Prostate gland (tissue), 2 donors: ENCODE results near the gene TTLL5. TPM values are rescaled to one million over a fixed set of nuclear protein-coding genes. Genes with fewer than 3 reads are reported as not detected.

ENCODE experiments used
- DNase-seq: peaks from one replicate; pipeline ENCODE4 v3.0.0-alpha.2; 2019; ENCODE audit warnings: low spot score
- H3K27ac ChIP-seq, 2 donors: fragments of 200-600 bp; sonication (generic); 2 replicates each; pipeline ENCODE4 v1.5.1; 2017 to 2019
- H3K27me3 ChIP-seq: fragments of 200-600 bp; sonication (generic); replicated peaks from 2 replicates; pipeline ENCODE4 v1.5.1; 2019; ENCODE audit not compliant: insufficient read depth
- H3K36me3 ChIP-seq, 2 donors: fragments of 200-600 bp; sonication (generic); 1 replicate in 1 of 2; 2 replicates in 1 of 2; pipeline versions ENCODE4 v1.5.1 to v1.8.1; 2017 to 2019
- H3K4me1 ChIP-seq: fragments of 200-600 bp; sonication (generic); replicated peaks from 2 replicates; pipeline ENCODE4 v1.5.1; 2019
- H3K4me3 ChIP-seq, 2 donors: fragments of 200-600 bp; sonication (generic); 2 replicates each; pipeline ENCODE4 v1.5.1; 2017 to 2019
- H3K9me3 ChIP-seq: fragments of 200-600 bp; sonication (generic); 2 replicates; pipeline ENCODE4 v1.5.1; 2017
- POLR2A ChIP-seq: fragments of 450-650 bp; IDR thresholded peaks from one replicate; pipeline ENCODE4 v1.6.1; 2016; ENCODE audit warnings: antibody characterized with exemption, mild to moderate bottlenecking
- POLR2AphosphoS5 ChIP-seq: sonication (generic); formaldehyde crosslinking; IDR thresholded peaks from one replicate; pipeline ENCODE4 v1.6.1; 2017; ENCODE audit warnings: antibody characterized with exemption
- WGBS: methylation state at CpG from one replicate; pipeline ENCODE4 v1.1.5; 2018; 5-methylcytosine and 5-hydroxymethylcytosine counted together
- intact Hi-C: fragments of 100-400 bp; cut with DNase I; formaldehyde crosslinking; loops from one replicate; pipeline ENCODE4 v1.14.2; 2022
- total RNA-seq, 2 donors: library from RNA; depleted of rRNA; stranded (reverse); fragments of >200 nt; gene quantifications; one replicate each; pipeline ENCODE4 v1.1.0, GENCODE V29; 2016
- TF ChIP-seq, protein P1 (sequence below), 4 experiments: fragments of 200-600 bp in 2 of 4; fragments of 450-650 bp in 2 of 4; sonication (generic) in 2 of 4; IDR thresholded peaks; 1 replicate in 3 of 4; 2 replicates in 1 of 4; pipeline ENCODE4 v1.5.1; 2016 to 2019; ENCODE audit warnings: antibody characterized with exemption in 4 of 4, mild to moderate bottlenecking in 2 of 4, moderate library complexity in 2 of 4

TTLL5 gene
- total RNA-seq, 2 donors from 2014 or later: 40.3 to 46.2 TPM

DNA sequence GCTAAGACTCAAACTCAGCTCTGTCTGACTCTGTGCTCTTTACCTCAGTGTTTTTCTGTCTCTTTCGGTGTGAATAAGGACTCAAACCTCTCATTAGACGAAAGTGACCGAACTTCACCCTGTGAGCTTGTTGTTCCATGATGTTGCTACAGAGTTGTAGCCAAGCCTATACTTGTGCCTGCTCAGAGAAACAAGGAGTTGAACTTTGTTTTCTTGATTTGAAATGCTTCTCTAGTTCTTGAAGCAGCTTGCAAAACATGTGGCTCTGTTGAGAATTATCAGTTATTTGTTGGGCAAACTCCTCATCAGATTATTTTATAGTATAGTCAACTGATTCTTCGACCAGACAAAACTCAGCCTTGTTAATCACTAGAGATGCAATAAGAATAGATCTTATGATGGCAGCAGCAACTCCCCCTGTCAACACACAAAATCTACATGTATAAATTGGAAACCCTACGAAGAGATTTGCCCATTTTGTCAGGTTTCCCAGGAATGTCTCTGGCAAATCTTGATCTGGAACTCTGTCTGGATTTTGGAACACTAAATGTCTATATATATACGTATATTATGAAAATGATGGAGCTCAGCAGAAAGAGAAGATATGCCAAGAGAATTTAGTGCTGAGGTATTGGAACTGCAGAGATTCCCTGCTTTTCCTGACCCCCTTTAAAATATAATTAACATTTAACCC is 146.8 kb downstream of the TTLL5 start:
- Histone ChIP-seq H3K36me3 (no peaks in the 10 kb centered on the region), H3K4me1 (no peaks in the 10 kb centered on the region), H3K27me3 (no peaks in the 10 kb centered on the region), H3K27ac (no peak overlapping the region), H3K4me3 (no peak overlapping the region), H3K9me3 (no peaks in the 10 kb centered on the region)
- 93% methylated on average over 6 of the region's 6 CpGs for WGBS
- DNase-seq: no peak
- TF ChIP-seq POLR2A: no peak
- TF ChIP-seq, protein P1, sequence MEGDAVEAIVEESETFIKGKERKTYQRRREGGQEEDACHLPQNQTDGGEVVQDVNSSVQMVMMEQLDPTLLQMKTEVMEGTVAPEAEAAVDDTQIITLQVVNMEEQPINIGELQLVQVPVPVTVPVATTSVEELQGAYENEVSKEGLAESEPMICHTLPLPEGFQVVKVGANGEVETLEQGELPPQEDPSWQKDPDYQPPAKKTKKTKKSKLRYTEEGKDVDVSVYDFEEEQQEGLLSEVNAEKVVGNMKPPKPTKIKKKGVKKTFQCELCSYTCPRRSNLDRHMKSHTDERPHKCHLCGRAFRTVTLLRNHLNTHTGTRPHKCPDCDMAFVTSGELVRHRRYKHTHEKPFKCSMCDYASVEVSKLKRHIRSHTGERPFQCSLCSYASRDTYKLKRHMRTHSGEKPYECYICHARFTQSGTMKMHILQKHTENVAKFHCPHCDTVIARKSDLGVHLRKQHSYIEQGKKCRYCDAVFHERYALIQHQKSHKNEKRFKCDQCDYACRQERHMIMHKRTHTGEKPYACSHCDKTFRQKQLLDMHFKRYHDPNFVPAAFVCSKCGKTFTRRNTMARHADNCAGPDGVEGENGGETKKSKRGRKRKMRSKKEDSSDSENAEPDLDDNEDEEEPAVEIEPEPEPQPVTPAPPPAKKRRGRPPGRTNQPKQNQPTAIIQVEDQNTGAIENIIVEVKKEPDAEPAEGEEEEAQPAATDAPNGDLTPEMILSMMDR (IDR thresholded peaks at IDR 0.05): no peak
- no peak for TF ChIP-seq POLR2AphosphoS5
- intact Hi-C loops: no loop called here

DNA sequence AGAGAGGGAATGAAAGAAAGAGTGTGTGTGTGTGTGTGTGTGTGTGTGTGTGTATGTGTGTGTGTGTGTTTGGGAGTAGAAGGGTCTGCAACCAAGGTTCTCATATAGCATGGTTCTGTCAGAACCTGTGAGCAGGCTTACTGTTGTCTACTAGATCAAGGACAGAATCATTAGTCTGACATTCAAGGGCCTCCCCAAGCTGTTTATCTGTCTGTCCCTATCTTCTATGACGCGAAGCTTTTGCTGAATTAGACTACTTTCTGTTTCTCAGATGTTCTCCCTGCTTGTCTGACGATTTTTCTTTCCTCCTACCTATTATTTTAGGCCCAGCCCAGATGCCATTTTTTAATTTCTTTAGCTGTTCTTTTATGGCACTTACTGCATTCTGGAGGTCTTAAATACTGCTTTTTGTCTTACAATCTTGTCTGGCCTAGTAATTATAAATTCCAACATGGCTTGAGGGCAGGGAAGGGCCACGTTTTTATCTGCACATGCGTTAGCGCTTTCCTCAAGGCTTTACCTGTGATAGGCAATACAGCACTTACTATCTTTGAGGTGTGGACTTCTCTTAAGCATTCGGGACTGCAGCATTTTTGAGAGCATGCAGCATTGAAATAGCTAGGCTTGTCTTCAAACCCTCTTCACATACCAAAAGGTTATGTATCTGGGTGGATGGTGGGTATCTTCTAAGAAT is 150.2 kb downstream of the TTLL5 start:
- H3K27me3 ChIP-seq: no peaks in the 10 kb centered on the region
- H3K27ac ChIP-seq: no peak overlapping the region
- TF ChIP-seq POLR2A: no peak
- no peak for TF ChIP-seq POLR2AphosphoS5
- H3K36me3 ChIP-seq: no peaks in the 10 kb centered on the region
- 64% methylated on average over 7 of the region's 7 CpGs for WGBS
- no peak for DNase-seq
- intact Hi-C loops: no loop called here
- no peaks in the 10 kb centered on the region for H3K9me3 ChIP-seq
- H3K4me3 ChIP-seq: no peak overlapping the region
- no peaks in the 10 kb centered on the region for H3K4me1 ChIP-seq

DNA sequence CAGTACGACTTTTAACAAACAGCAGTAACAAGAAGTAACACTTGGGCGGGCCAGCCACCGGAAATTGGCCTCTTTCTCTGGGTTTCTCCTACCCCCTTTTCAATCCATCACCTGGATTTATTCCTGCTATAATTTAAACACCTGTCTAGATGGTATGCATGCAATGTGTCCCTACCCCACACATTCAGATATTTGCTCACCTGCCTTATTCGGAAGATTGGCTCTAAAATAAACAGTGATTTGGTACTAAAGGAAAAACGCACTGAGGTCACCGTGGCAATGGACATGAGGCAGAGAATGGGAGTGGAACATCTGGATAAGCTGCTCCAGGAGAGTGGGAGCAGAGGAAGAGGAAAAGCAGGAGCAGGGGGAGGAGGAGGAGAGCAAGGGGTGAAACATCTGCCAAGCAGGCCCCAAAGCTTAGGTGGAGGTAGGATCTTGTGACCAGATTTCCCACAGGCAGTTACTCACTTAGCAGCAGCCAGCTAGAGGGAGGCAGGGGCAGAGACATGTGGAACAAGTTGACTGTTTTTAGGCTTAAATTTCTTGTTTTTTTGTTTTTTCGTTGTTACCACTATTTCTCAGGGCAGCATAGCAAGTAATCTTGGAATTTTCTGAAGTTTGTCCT is 150.9 kb downstream of the TTLL5 start:
- TF ChIP-seq POLR2A: no peak
- TF ChIP-seq, protein P1 (IDR thresholded peaks at IDR 0.05): no peak
- TF ChIP-seq POLR2AphosphoS5: no peak
- H3K9me3 ChIP-seq: no peaks in the 10 kb centered on the region
- WGBS: 37% methylated on average over 7 of the region's 7 CpGs
- DNase-seq: no peak
- no peaks in the 10 kb centered on the region for H3K4me1 ChIP-seq
- H3K4me3 ChIP-seq: no peak overlapping the region
- no peak overlapping the region for H3K27ac ChIP-seq
- intact Hi-C loops: no loop called here
- no peaks in the 10 kb centered on the region for H3K36me3 ChIP-seq
- H3K27me3 ChIP-seq: no peaks in the 10 kb centered on the region

DNA sequence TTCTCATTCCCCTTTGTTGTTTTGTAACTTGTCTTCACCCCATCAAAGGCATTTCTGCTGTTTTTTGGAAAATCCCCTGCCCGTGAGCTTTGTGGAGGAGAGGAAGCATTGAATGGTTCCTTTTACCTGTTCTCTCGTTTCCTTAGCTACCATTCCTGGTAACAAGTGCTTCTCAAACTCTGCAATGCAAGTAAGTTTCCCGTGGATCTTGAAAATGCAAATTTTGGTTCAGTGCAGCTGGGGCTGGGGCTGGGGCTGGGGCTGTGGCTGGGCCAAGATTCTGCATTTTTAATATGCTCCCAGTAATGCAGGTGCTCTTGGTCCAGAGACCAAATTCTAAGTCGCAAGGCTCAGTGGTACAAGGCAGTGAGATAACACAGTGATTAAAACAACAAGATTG is 151.6 kb downstream of the TTLL5 start:
- Histone ChIP-seq H3K4me1 (no peaks in the 10 kb centered on the region), H3K4me3 (no peak overlapping the region), H3K27me3 (no peaks in the 10 kb centered on the region), H3K36me3 (no peaks in the 10 kb centered on the region), H3K27ac (no peak overlapping the region), H3K9me3 (no peaks in the 10 kb centered on the region)
- DNase-seq: no peak
- 65% methylated on average over 4 of the region's 4 CpGs for WGBS
- intact Hi-C loops: no loop called here
- TF ChIP-seq POLR2AphosphoS5 (no peak), POLR2A (no peak)
- TF ChIP-seq, protein P1 (IDR thresholded peaks at IDR 0.05): no peak

DNA sequence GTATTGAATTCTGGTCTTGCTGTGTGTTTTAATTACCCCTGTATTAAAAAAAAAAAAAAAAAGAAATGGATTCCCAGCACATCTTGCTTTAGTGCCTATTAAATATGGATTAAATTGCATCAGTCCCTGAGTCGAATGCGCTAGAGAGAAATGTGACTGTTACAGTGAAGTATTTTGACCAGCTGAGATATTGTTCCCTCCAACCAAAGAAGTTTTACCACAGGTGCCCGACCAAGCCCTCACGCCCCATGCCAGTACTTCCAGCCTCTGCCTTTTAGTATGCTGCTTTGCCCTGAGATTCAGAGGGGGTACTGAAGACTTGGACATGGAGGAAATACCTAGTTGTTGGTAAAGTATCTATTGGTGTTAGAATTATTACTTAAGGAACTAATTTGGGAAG is 159.7 kb downstream of the TTLL5 start:
- Histone ChIP-seq H3K4me1 (peaks cover 7% of the 10 kb centered on the region), H3K9me3 (no peaks in the 10 kb centered on the region), H3K4me3 (no peak overlapping the region), H3K27ac (no peak overlapping the region), H3K27me3 (no peaks in the 10 kb centered on the region), H3K36me3 (peaks cover 0 to 3% of the 10 kb centered on the region in 2 donors)
- no peak for TF ChIP-seq POLR2AphosphoS5
- TF ChIP-seq, protein P1 (IDR thresholded peaks at IDR 0.05): no peak
- no peak for TF ChIP-seq POLR2A
- WGBS: 95% methylated on average over 4 of the region's 4 CpGs
- intact Hi-C loops: loop anchor here (10.0 kb wide), 1 partner anchor 164 kb away; the partner anchor contains the start of genes IFT43 and TGFB3
- no peak for DNase-seq
